Skin epidermis (tissue), 12 donors: ENCODE results near the gene GPALPP1.
"Not testable (repeated sequence)": the region's sequence is repeated elsewhere in the genome, so short reads cannot be mapped to it uniquely, and the experiment has no call there.

ENCODE experiments used
- H3K27ac ChIP-seq, 21 experiments: fragments of 200-600 bp; sonication (generic) in 11 of 21; one replicate each; pipeline ENCODE4 v1.5.0; 2020; ENCODE audit warnings: mild to moderate bottlenecking in 3 of 21, inconsistent platforms in 2 of 21, moderate library complexity in 2 of 21
- H3K4me3 ChIP-seq, 7 experiments: fragments of 200-600 bp; sonication (generic) in 2 of 7; one replicate each; pipeline ENCODE4 v1.5.0; 2020; ENCODE audit warnings: inconsistent platforms in 2 of 7, mild to moderate bottlenecking in 2 of 7, moderate library complexity in 1 of 7

GPALPP1 gene

GRCh38 chr13:45055198-45055901 is 66.0 kb downstream of the GPALPP1 start:
- H3K27ac ChIP-seq = peak overlapping the region in 19 of 21 experiments; percentile 17 to 81 (median 69)
- peak overlapping the region in 1 of 7 experiments; percentile 8 for H3K4me3 ChIP-seq

GRCh38 chr13:45055902-45056648 is 66.7 kb downstream of the GPALPP1 start:
- Histone ChIP-seq H3K4me3 (peak overlapping the region in 2 of 7 experiments; percentile 8 to 11), H3K27ac (peak overlapping the region in 20 of 21 experiments; percentile 17 to 81 (median 68))

GRCh38 chr13:45060062-45060461 is 70.7 kb downstream of the GPALPP1 start:
- no peak overlapping the region for H3K4me3 ChIP-seq
- no peak overlapping the region for H3K27ac ChIP-seq

GRCh38 chr13:45063261-45063860 is 74.0 kb downstream of the GPALPP1 start:
- no peak overlapping the region for H3K27ac ChIP-seq
- no peak overlapping the region for H3K4me3 ChIP-seq

- not testable (repeated sequence) for H3K27ac ChIP-seq, H3K4me3 ChIP-seq
Observed at GRCh38 chr13:45063889-45064288, 74.6 kb downstream of the GPALPP1 start.

- Histone ChIP-seq H3K27ac (no peak overlapping the region), H3K4me3 (no peak overlapping the region)
Observed at GRCh38 chr13:45064889-45065288, 75.6 kb downstream of the GPALPP1 start.

GRCh38 chr13:45068036-45069001 is 79.0 kb downstream of the GPALPP1 start:
- H3K27ac ChIP-seq = no peak overlapping the region
- no peak overlapping the region for H3K4me3 ChIP-seq

- Histone ChIP-seq H3K27ac (no peak overlapping the region), H3K4me3 (no peak overlapping the region)
Observed at GRCh38 chr13:45073809-45074208, 84.5 kb downstream of the GPALPP1 start.

- no peak overlapping the region for H3K4me3 ChIP-seq
Observed at GRCh38 chr13:45074721-45075120, 85.4 kb downstream of the GPALPP1 start.

GRCh38 chr13:45078003-45078402 is 88.7 kb downstream of the GPALPP1 start:
- Histone ChIP-seq H3K27ac (no peak overlapping the region), H3K4me3 (no peak overlapping the region)

More at GRCh38 chr13:45074721-45075120, 85.4 kb downstream of the GPALPP1 start:
- no peak overlapping the region for H3K27ac ChIP-seq
